GM23248 (cell line): Measurements from ENCODE around the gene PSD4.

Source experiments
- EZH2 ChIP-seq: fragments of 200-600 bp; sonication (generic); IDR thresholded peaks from 2 replicates; pipeline ENCODE4 v1.6.1; 2018; ENCODE audit warnings: antibody characterized with exemption, mild to moderate bottlenecking; ENCODE audit not compliant: insufficient read depth, poor library complexity, severe bottlenecking
- EZH2phosphoT487 ChIP-seq: fragments of 200-600 bp; sonication (generic); IDR thresholded peaks from 2 replicates; pipeline ENCODE4 v1.6.1; 2018; ENCODE audit warnings: antibody characterized with exemption, moderate library complexity, mild to moderate bottlenecking, low read depth; ENCODE audit not compliant: insufficient read depth

- TF ChIP-seq EZH2phosphoT487 = no peak
- no peak for TF ChIP-seq EZH2
Measured at GRCh38 chr2:113173542-113174375, at the start of gene PSD4.
